HK-2 (cell line): ENCODE data around the gene AP1M2.
"Not testable (repeated sequence)": the region's sequence is repeated elsewhere in the genome, so short reads cannot be mapped to it uniquely, and the experiment has no call there.

ENCODE experiments used
- DNase-seq: peaks from one replicate; pipeline ENCODE4 v3.0.0-alpha.2; 2018; ENCODE audit not compliant: unreplicated experiment

AP1M2 gene

DNA sequence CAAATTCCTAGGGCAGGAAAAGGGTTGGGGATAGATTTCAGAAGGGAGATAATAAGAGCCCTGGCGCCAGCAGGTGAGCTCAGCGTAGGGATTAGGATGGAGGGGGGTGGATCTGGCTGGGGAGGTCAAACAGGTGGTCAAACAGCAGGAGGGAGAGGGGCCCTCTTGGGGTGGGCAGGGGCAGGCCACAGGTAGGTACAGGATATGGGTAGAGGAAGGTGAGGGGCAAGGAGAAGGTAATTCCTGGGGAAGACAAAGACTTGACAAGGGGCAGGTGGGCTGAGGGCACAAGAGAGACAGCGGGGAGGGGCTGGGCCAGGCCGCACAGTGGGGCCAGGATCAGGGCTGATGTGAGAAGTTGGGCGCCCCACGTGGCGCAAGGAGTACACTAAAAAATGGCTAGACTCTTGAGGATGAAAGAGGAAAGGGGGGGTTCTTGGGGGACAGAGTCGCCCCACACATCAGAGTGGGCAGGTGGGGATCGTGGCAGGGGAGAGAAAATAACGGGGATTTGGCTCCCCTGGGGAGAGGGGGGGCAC, 22.0 kb downstream of the AP1M2 start:
- peak; percentile 34 for DNase-seq

DNA sequence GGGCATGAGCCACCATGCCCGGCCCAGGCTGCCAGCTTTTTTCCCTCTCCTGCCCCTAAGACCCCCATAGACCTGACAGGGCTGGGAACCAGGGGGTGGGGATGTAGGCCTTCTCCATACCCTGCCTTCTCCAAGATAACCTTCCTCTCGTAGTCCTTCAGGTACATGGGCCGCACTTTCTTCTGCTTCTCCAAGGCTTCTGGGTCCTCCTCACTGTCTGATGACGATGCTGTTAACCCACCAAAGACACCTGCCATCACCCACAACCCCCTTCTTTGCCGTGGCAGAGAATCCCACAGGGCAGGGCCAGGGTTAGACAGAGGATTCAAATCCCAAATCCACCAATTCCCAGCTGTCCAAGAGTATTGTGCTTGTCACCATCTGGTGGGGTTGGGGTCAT, 24.5 kb downstream of the AP1M2 start:
- DNase-seq: no peak

DNA sequence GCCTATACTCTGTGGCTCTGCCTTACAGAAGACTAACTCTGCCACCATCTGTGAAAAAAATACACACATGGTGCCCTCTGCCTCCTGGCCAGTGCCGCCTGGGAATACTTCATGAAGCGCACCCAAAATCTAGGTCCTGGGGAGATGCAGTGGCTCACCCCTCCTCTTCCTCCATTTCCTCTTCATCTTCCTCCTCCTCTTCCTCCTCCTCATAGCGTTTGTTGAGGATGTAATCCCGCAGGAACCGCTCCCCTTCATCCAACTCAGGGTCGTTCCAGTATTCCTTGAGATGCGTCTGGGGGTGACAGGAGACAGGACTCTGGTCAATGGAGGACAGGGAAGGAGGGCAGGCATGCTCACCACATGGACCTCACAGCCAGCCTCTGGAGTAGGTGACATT, 27.0 kb downstream of the AP1M2 start:
- DNase-seq: no peak

DNA sequence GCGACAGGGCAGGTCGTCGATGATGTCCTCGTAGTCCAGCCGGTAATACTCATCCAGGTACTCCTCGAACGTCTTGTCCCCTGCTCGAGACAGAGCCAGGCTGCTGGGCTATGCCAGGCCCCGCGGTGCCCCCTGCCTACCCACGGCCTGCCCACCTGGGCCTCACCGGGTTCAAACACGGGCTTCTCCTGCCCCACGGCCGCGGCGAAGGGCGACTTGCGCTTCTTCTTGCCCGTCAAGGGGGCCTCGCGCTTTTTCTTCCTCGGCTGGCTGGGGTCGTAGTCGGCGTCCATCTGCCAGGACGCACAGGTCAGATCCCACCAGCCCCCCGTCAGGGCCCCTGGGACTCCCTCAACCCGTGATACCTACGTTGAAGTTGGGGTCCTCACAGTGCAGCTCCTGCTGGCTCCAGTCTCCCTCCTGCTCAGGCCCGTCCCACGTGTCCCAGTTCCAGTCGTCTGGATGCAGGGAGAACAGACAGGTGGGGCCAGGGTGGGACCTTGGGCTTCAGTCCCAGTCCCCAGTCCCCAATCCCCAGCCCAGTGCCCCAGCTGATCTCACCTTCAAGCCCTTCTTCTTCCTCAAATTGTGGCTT, 29.4 kb downstream of the AP1M2 start:
- DNase-seq: no peak

DNA sequence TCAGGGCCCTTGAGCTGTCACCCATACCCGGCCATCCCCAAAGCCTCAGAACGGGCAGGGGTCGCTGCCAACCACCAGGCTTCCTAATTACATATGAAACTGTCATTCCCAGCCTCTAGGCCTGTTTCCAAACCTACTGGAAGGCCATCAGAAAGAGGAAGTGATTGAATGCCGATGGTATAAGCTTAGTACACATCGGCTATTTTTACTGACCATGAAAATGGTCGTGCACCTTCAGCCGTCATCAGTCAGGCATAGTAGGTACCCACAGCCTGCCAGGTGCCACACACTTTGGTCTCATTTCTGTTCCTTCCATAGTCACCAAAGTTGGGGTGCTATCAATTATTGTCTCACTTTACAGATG, 31.5 kb downstream of the AP1M2 start:
- DNase-seq: no peak

- DNase-seq: no peak
Observed at GRCh38 chr19:10554760-10555609, 32.1 kb downstream of the AP1M2 start.

DNA sequence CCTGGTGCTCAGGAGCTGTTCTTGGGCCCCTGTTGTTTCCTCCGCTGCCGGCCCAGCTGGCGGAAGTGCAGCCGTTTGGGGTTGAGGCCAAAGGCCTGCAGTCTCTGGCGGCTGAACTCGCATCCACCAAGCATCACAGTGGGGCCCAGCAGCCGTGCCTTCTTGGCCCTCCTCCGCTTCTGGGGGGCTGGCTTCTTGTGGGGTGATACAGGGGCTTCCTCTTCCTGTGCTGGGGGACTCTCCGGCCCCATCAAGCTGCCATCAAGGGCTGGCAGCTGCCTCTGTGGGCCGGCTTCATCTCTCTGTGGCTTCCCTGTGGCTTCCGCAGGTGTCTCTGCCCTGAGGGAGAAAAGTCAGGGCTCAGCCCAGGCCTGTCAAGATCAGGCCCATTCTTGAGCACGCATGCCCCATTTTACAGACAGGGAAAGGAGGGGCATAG, 33.1 kb downstream of the AP1M2 start:
- no peak for DNase-seq

DNA sequence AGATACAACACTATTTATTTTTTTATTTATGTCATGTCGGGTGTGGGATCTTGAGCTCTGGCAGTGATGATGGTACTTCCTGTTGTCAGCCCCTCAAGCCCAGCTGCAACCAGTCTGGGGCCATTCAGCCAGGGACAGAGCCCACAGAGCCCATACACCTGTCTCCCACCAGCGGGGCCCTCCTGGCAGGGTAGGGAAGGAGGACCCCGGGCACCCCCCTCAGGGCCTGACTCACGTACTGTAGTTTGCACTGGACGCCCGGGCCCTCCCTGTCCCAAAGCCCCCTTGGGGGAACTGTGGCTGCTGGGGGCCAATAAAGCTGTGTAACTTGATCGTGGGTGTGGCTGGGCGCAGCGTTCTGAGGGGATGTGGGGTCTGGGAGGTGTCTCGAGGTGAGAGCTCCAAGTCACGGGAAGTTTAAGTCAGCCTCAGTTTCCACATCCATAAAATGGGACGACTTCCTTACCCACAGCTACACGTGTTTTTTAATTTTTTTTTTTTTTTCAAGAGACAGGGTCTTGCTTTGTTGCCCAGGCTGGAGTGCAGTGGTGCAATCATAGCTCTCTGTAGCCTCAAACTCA, 33.9 kb downstream of the AP1M2 start:
- DNase-seq: no peak

GRCh38 chr19:10552510-10553053, 34.5 kb downstream of the AP1M2 start:
- DNase-seq: peak; percentile 46

DNA sequence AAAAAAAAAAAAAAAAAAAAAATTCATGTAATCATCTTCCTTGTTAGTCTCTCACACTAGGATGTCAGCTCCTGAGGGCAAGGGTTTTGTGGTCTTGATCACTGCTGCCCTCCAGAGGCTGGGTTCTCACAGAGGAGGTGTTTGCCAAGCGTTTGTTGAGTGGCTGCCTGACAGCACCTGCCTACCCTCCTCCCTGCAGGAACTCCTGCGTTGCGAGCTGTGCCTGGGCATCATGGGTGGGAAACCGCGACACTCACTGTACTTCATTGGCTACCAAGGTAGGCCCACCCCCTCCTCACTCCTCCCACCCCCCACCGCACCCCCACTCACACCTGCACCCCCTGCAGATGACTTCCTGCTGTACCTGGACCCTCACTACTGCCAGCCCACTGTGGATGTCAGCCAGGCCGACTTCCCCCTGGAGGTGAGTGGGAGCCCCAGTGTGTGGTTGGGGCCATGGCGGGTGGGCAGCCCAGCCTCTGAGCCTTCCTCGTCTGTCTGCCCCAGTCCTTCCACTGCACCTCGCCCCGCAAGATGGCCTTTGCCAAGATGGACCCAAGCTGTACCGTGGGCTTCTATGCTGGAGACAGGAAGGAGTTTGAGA, 35.3 kb downstream of the AP1M2 start:
- peak; percentile 35 for DNase-seq

DNA sequence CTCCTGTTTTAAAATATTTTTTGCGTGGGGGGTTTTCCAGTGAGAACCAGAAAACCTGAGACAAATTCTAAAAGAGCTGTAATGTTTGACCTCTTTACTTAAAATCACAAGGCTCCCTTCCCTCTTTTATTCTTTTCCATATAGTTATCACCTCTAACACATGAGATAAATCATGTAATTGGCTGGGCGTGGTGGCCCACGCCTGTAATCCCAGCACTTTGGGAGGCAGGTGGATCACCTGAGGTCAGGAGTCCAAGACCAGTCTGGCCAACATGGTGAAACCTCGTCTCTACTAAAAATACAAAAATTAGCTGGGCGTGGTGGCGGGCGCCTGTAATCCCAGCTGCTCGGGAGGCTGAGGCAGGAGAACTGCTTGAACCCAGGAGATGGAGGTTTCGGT, 36.1 kb downstream of the AP1M2 start:
- DNase-seq: not testable (repeated sequence)

- no peak for DNase-seq
Observed at GRCh38 chr19:10550336-10550735, 36.8 kb downstream of the AP1M2 start.

DNA sequence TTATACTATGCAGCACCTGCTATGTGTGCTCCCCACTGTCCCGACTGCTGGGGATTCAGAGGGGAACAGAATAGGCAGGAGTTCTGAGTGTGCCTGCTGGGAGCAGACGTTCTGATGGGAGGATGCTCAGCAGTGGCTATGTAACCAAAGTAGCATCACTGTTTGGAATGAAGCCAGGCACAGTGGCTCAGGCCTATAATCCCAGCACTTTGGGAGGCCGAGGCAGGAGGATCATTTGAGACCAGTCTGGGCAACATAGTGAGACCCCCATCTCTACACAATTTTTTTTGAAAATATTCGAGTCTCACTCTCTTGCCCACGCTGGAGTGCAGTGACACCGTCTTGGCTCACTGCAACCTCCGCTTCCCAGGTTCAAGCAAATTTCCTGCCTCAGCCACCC, 37.4 kb downstream of the AP1M2 start:
- DNase-seq: no peak

GRCh38 chr19:10548746-10549276, 38.3 kb downstream of the AP1M2 start:
- no peak for DNase-seq

- DNase-seq: no peak
Observed at GRCh38 chr19:10546817-10547216, 40.3 kb downstream of the AP1M2 start.

- DNase-seq: no peak
Observed at GRCh38 chr19:10544753-10545251, 42.3 kb downstream of the AP1M2 start.

- DNase-seq: peak; percentile 16
Observed at GRCh38 chr19:10544242-10544752, 42.8 kb downstream of the AP1M2 start.

- DNase-seq: peak; percentile 73
Observed at GRCh38 chr19:10543420-10544241, 43.5 kb downstream of the AP1M2 start, which contains the start of gene ATG4D. TSS of gene ATG4D (plus strand) at chr19:10543904. CDS start at chr19:10544091, 187 bp downstream.

DNA sequence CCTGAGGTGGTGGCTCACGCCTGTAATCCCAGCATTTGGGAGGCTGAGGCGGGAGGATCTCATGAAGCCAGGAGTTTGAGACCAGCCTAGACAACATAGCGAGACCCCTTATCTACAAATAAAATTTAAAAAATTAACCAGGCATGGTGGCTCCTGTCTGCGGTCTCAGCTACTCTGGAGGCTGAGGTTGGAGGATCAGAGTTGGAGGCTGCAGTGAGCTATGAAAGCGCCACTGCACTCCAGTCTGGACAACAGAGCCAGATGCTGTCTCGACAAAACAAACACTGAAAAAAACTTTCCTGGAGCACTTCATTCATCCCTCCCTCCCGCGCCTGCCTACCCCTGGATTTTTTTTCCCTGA, 44.1 kb downstream of the AP1M2 start:
- DNase-seq: no peak

DNA sequence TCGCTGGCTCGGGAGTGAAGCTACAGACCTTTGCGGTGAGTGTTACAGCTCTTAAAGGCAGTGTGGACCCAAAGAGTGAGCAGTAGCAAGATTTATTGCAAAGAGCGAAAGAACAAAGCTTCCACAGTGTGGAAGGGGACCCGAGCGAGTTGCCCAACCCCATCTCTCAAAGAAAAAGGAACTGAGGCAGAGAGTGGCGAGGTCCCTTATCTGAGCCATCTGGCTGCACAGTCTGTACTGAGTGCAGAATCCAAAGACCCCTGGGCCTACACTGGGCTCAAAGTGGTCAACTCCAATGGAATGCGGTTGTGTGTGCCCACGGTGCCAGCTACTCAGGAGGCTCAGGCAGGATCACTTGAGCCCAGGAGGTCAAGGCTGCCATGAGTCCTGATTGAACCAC, 48.1 kb downstream of the AP1M2 start:
- not testable (repeated sequence) for DNase-seq
